A673 (cell line): ENCODE measurements around the gene RIT2. TPM values are rescaled to one million over a fixed set of nuclear protein-coding genes. Genes with fewer than 3 reads are reported as not detected.

ENCODE experiments used
- BruUV-seq: library from RNA; stranded (reverse); fragments of 400-500 nt; replicated peaks from 2 replicates; lab custom pipeline; 2021; lab: Mats Ljungman, UMichigan
- CTCF ChIA-PET: fragments of 300-600 bp; sonication (Branson Sonifier 250); formaldehyde crosslinking; loops from one replicate; lab custom pipeline; 2022; ENCODE audit warnings: antibody characterized with exemption; lab: Charles Lee
- POLR2A ChIA-PET: fragments of 300-600 bp; sonication (Branson Sonifier 250); formaldehyde crosslinking; loops from one replicate; lab custom pipeline; 2022; ENCODE audit warnings: antibody characterized with exemption; ENCODE audit not compliant: low non-redundant PET; lab: Charles Lee
- DNase-seq: peaks from one replicate; pipeline ENCODE4 v3.0.0-alpha.2; 2015; ENCODE audit warnings: low spot score
- H3K27ac ChIP-seq: fragments of 200-600 bp; sonication (generic); 2 replicates; pipeline ENCODE4 v1.5.1; 2016; ENCODE audit warnings: mixed run types, low read depth, mild to moderate bottlenecking, mixed read lengths, antibody characterized with exemption, low read length; ENCODE audit not compliant: poor library complexity, severe bottlenecking
- H3K27me3 ChIP-seq: fragments of 200-600 bp; sonication (generic); replicated peaks from 2 replicates; pipeline ENCODE4 v1.6.1; 2017; ENCODE audit warnings: mixed run types, low read depth, mild to moderate bottlenecking, mixed read lengths, antibody characterized with exemption, low read length; ENCODE audit not compliant: insufficient read depth, poor library complexity
- H3K36me3 ChIP-seq: fragments of 200-600 bp; sonication (generic); 2 replicates; pipeline ENCODE4 v1.6.1; 2016; ENCODE audit warnings: mixed run types, mild to moderate bottlenecking, mixed read lengths, antibody characterized with exemption, low read length; ENCODE audit not compliant: insufficient read depth, poor library complexity, severe bottlenecking
- H3K4me1 ChIP-seq: fragments of 200-600 bp; sonication (generic); 2 replicates; pipeline ENCODE4 v1.6.1; 2017; ENCODE audit warnings: mixed run types, mild to moderate bottlenecking, mixed read lengths, antibody characterized with exemption, low read length; ENCODE audit not compliant: insufficient read depth, poor library complexity, severe bottlenecking
- H3K4me3 ChIP-seq: fragments of 200-600 bp; sonication (generic); 2 replicates; pipeline ENCODE4 v1.5.1; 2016; ENCODE audit warnings: low read depth, mixed run types, mild to moderate bottlenecking, mixed read lengths, low read length; ENCODE audit not compliant: poor library complexity, severe bottlenecking
- H3K9me3 ChIP-seq: fragments of 200-600 bp; sonication (generic); 2 replicates; pipeline ENCODE4 v1.6.1; 2016; ENCODE audit warnings: mixed run types, low read depth, mild to moderate bottlenecking, mixed read lengths, antibody characterized with exemption, low read length; ENCODE audit not compliant: poor library complexity, severe bottlenecking
- CTCF ChIP-seq: fragments of 300-800, 200-600 bp; sonication (generic); conservative IDR thresholded peaks from 2 replicates; pipeline ENCODE4 v1.5.1; 2017; ENCODE audit warnings: low read depth, mild to moderate bottlenecking, antibody characterized with exemption, low read length, moderate library complexity, mixed read lengths
- EZH2 ChIP-seq: fragments of 200-600 bp; sonication (generic); IDR thresholded peaks from 2 replicates; pipeline ENCODE4 v1.6.1; 2017; ENCODE audit warnings: borderline replicate concordance, low read depth, mild to moderate bottlenecking, mixed read lengths, antibody characterized with exemption, low read length; ENCODE audit not compliant: poor library complexity, severe bottlenecking
- intact Hi-C: fragments of 100-400 bp; cut with micrococcal nuclease; formaldehyde crosslinking; loops from one replicate; pipeline ENCODE4 v1.10.0; 2022; ENCODE audit not compliant: unreplicated experiment
- total RNA-seq: library from RNA; stranded (reverse); gene quantifications from 2 replicates; pipeline ENCODE4 v1.2.3, GENCODE V29; 2021

Gene RIT2
- total RNA-seq, 1 experiment from 2014 or later = not detected

- CTCF ChIA-PET = no interaction called here
- Histone ChIP-seq H3K36me3 (no peaks in the 10 kb centered on the region), H3K27ac (no peak overlapping the region), H3K4me3 (no peak overlapping the region), H3K4me1 (no peaks in the 10 kb centered on the region), H3K27me3 (no peaks in the 10 kb centered on the region), H3K9me3 (no peaks in the 10 kb centered on the region)
- intact Hi-C loops = no loop called here
- no peak for TF ChIP-seq EZH2
- no peak for TF ChIP-seq CTCF
- BruUV-seq = no TSS peak
- DNase-seq = no peak
- POLR2A ChIA-PET = no interaction called here
Measured at GRCh38 chr18:43034683-43035500, 80.6 kb downstream of the RIT2 start.

GRCh38 chr18:43031169-43031568, 84.3 kb downstream of the RIT2 start:
- H3K36me3 ChIP-seq = no peaks in the 10 kb centered on the region
- H3K4me1 ChIP-seq = no peaks in the 10 kb centered on the region
- ChIA-PET POLR2A (no interaction called here), CTCF (no interaction called here)
- no peaks in the 10 kb centered on the region for H3K9me3 ChIP-seq
- no peak for TF ChIP-seq EZH2
- no peak for TF ChIP-seq CTCF
- H3K4me3 ChIP-seq = no peak overlapping the region
- BruUV-seq = no TSS peak
- intact Hi-C loops = no loop called here
- no peak for DNase-seq
- H3K27me3 ChIP-seq = no peaks in the 10 kb centered on the region
- no peak overlapping the region for H3K27ac ChIP-seq

GRCh38 chr18:43029414-43029813, 86.1 kb downstream of the RIT2 start:
- ChIA-PET CTCF (no interaction called here), POLR2A (no interaction called here)
- BruUV-seq = no TSS peak
- Histone ChIP-seq H3K4me3 (no peak overlapping the region), H3K9me3 (no peaks in the 10 kb centered on the region), H3K27ac (no peak overlapping the region), H3K36me3 (no peaks in the 10 kb centered on the region), H3K4me1 (no peaks in the 10 kb centered on the region), H3K27me3 (no peaks in the 10 kb centered on the region)
- no peak for TF ChIP-seq CTCF
- TF ChIP-seq EZH2 = no peak
- no peak for DNase-seq
- intact Hi-C loops = no loop called here
